Activated CD8-positive, alpha-beta memory T cell treated with anti-CD3 and anti-CD28 coated beads, Interleukin-2, amount 50 U/mL, for 24 hours (primary cell): Measurements from ENCODE around the gene CLCN6.

Experiments used
- DNase-seq: peaks from one replicate; pipeline ENCODE4 v3.0.0-alpha.2; 2020; ENCODE audit errors: extremely low read depth

The CLCN6 gene

DNA sequence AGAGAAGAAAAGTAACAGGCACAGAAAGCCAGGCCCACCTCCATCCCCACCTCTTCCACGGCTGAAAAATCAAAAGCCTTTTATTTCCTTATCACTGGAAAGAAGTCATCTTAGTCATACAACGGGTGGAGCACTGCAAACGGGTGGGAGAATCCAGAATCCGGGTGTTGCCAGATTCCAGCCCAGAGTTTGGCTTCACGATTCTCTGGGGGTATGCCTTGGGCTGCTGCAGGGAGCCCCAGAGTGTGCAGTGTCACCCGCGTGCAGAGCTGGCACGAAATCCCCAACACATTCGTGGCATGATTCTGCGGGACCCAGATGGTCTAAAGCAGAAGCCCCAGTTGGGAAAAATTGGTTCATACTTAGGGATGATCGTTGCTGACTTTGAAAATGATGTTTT, 44.2 kb downstream of the CLCN6 start:
- DNase-seq = no peak

- no peak for DNase-seq
Measured at GRCh38 chr1:11851180-11851579, 45.2 kb downstream of the CLCN6 start.

- DNase-seq = no peak
Measured at GRCh38 chr1:11854519-11854918, 48.5 kb downstream of the CLCN6 start.

- DNase-seq = no peak
Measured at GRCh38 chr1:11855430-11855829, 49.4 kb downstream of the CLCN6 start.

DNA sequence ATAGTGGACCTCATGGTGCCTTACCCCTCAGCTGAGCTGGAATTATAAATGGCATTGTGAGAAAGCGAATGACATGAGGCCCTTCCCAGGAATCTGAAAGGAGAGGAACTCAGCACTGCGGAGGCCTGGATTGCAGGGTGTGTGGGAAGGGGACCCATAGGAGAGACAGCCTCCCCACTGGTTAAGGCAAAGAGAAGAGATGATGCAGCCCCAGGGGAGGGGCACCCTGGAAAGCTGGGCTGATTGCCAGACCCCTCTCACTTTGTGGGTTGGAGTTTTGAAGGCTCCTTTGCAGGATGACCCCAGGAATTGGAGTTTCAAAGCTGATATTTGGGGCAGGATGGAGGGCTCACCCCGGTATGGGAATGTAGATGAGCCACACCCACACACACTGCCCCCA, 50.7 kb downstream of the CLCN6 start:
- DNase-seq = no peak

DNA sequence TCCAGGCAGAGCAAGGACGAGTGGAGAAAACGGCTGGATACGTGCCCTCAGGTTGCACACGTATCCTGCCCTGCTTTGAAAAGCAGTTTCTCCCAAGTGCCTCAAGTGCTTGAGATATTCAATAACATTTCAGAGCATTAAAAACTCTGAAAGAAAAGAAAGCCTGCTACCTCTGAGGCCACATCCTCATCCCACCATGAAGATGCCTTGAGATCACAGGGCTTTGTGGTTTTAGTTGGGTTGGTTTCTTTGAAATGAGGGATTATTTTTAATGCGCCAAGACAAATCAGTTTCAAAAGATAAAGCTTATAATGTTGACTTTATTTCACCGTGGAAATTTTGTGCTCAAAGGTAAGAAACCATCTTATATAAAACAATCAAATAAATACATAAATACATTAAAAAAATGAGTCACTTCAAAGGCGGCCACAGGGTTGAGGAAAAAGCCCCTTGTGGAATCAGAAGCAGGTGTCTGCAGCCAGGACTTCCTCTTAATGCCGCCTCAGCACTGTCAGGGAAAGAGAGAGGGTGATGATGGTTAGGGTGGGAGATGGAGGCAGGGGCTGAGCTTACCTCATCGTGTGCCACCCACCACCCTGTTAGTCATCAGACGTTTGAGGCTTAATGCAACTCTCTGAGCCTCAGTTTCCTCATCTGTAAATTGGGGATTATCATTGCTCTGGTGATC, 51.3 kb downstream of the CLCN6 start:
- no peak for DNase-seq

GRCh38 chr1:11858158-11858557, 52.2 kb downstream of the CLCN6 start:
- DNase-seq = no peak

- DNase-seq = no peak
Measured at GRCh38 chr1:11858613-11858967, 52.6 kb downstream of the CLCN6 start, which contains the start of gene NPPB. TSS of gene NPPB (minus strand) at chr1:11858945. CDS start at chr1:11858833, 112 bp downstream.

GRCh38 chr1:11858968-11859871, 53.2 kb downstream of the CLCN6 start:
- DNase-seq = peak; percentile 33

GRCh38 chr1:11860083-11860482, 54.1 kb downstream of the CLCN6 start:
- no peak for DNase-seq

DNA sequence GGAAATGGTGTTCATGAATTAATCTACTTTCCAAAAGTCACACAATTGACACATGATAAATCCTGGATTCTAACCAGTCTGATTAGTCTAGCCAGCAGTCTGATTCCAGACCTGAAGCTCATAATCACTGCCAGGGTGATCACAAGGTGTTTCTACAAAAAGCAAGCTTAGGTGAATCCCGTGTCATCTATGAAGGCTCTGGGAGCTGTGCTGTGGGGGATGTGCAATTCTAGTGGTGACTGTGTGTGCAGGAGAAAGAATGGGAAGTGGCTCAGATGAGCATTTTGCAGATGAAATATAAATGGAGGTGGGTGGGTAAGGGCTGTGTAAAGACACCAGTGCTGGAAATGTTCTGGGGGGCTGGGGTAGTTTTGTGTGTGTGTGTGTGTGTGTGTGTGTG, 54.6 kb downstream of the CLCN6 start:
- DNase-seq = no peak

DNA sequence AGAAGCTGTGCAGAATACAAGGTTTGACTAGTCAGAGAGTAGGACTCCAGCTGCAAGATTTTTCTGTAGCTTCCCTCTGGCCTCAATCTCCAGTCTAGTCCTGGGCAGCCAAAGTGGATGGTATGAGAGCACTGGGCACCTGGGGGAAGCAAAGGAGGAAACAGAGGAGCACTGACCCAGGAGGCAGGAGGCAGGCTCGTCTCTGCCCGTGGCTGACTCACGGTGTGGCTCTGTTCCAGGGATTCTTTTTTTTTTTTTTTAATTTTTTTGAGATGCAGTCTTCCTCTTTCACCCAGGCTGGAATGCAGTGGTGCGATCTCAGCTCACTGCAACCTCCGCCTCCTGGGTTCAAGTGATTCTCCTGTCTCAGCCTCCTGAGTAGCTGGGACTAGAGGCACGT, 56.9 kb downstream of the CLCN6 start:
- DNase-seq = no peak

DNA sequence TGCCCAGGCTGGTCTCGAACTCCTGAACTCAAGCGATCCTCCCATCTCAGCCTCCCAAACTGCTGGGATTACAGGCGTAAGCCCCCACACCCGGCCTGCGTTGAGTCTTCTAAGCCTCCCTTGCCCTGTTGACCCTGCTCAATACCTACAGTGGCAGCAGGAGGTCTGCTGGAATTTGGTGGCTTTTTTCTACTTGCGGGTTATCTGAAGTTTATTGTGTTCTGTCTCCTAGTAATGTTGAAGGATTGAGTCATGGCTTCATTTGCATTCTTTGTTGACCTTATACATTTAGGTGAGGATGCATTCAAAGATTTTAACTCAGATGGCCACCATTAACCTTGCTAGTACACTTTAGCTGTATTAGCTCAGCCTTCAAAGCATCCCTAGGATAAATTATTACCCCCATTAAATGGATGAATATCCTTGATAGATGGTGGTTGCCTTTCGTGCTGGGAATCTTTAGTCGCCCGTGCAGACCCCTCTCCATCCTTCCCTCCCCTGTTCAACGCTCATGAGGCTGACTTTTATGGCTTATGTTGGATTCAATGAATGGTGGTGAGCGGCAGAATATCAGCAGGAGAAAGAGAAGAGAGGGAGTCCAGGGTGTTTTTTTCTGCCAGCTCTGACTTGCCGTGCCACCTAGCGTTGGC, 62.5 kb downstream of the CLCN6 start:
- no peak for DNase-seq

- DNase-seq = no peak
Measured at GRCh38 chr1:11869104-11869503, 63.1 kb downstream of the CLCN6 start.

GRCh38 chr1:11869650-11870207, 63.7 kb downstream of the CLCN6 start:
- no peak for DNase-seq

GRCh38 chr1:11872545-11872944, 66.6 kb downstream of the CLCN6 start:
- no peak for DNase-seq

DNA sequence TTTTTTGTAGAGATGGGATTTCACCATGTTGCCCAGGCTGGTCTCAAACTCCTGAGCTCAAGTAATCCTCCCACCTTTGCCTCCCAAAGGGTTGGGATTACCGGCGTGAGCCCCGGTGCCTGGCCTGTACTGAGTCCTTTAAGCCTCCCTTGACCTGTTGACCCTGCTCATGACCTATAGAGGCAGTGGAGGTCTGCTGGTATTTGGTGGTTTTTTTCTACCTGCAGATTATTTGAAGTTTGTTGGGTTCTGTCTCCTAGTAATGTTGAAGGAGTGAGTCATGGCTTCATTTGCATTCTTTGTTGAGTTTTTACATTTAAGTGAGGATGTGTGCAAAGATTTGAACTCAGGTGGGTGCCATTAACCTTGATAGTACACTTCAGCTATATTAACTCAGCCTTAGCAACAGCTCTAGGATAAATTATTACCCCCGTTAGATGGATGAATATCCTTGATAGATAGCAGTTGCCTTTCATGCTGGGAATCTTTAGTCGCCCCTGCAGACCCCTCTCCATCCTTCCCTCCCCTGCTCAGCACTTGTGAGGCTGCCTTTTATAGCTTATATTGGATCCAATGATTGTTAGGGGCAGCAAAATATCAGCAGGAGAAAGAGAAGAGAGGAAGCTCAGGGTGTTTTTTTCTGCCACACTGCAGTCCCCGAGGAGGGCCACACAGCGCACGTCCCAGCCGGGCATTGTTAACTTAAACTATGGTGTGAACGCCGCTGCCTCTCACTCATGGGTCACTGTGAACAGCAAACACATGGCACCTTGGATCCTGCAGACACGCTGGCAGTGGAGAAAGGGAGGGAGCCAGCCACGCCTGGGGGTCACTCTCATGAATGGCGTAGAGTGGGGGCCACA, 67.6 kb downstream of the CLCN6 start:
- DNase-seq = no peak

DNA sequence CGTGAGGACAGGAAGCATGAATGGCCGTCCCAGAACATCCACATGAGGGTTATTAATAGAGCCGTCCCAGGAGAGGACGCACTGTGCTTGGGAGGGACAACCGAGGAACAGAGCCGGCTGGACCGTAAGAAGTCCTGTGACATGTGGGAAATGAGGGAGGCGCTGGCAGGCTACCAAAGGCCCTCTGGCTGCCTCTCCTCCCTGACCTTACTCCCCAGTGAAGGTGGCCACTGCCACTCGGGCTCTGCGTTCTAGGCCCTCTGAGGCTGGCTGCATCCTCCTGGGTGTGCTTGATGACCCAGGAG, 68.2 kb downstream of the CLCN6 start:
- no peak for DNase-seq

GRCh38 chr1:11874624-11875023, 68.6 kb downstream of the CLCN6 start:
- DNase-seq = no peak

GRCh38 chr1:11875094-11875493, 69.1 kb downstream of the CLCN6 start:
- DNase-seq = no peak

DNA sequence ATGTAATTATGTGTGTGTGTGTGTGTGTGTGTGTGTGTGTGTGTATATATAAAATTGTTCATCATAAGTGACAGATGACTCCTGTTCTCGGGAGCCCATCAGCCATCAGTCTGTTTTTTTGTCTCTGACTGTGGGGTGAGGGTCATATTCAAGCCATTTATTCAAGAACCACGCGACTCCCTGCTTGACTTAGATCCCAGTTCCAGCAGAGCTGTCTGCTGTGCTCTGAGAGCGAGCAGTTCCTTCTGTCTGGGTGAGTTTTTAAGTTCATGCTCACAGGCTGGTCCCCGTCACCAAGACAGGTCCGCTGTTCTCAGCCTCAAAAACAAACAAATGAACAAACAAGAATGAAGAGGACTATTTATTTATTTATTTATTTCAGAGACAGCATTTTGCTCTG, 71.1 kb downstream of the CLCN6 start:
- no peak for DNase-seq
